Activated naive CD8-positive, alpha-beta T cell treated with anti-CD3 and anti-CD28 coated beads, Interleukin-2, amount 50 U/mL, for 16 hours (primary cell): ENCODE results near the gene SGPP1.
"Not testable (repeated sequence)": the region's sequence is repeated elsewhere in the genome, so short reads cannot be mapped to it uniquely, and the experiment has no call there.

ENCODE experiments used
- DNase-seq: peaks from one replicate; pipeline ENCODE4 v3.0.0-alpha.2; 2020; ENCODE audit warnings: low read depth, low spot score

Gene SGPP1

GRCh38 chr14:63673886-63674497 is 53.9 kb downstream of the SGPP1 start:
- DNase-seq = no peak

GRCh38 chr14:63673255-63673654 is 54.6 kb downstream of the SGPP1 start:
- no peak for DNase-seq

GRCh38 chr14:63672417-63673180 is 55.3 kb downstream of the SGPP1 start:
- no peak for DNase-seq

- no peak for DNase-seq
Measured at GRCh38 chr14:63671987-63672386, 55.9 kb downstream of the SGPP1 start.

- no peak for DNase-seq
Measured at GRCh38 chr14:63670692-63671091, 57.2 kb downstream of the SGPP1 start.

- DNase-seq = no peak
Measured at GRCh38 chr14:63666335-63666734, 61.5 kb downstream of the SGPP1 start.

- no peak for DNase-seq
Measured at GRCh38 chr14:63663428-63664341, 64.2 kb downstream of the SGPP1 start.

GRCh38 chr14:63662776-63663175 is 65.1 kb downstream of the SGPP1 start:
- DNase-seq = no peak

GRCh38 chr14:63661881-63662280 is 66.0 kb downstream of the SGPP1 start:
- DNase-seq = not testable (repeated sequence)

- no peak for DNase-seq
Measured at GRCh38 chr14:63659726-63660125, 68.1 kb downstream of the SGPP1 start.

- DNase-seq = no peak
Measured at GRCh38 chr14:63656194-63656593, 71.7 kb downstream of the SGPP1 start.

- DNase-seq = no peak
Measured at GRCh38 chr14:63654936-63655335, 72.9 kb downstream of the SGPP1 start.

GRCh38 chr14:63654346-63654745 is 73.5 kb downstream of the SGPP1 start:
- no peak for DNase-seq

GRCh38 chr14:63652406-63652805 is 75.5 kb downstream of the SGPP1 start:
- DNase-seq = no peak

- peak; percentile 2 for DNase-seq
Measured at GRCh38 chr14:63650256-63650952, 77.5 kb downstream of the SGPP1 start.

GRCh38 chr14:63647696-63648410 is 80.0 kb downstream of the SGPP1 start:
- no peak for DNase-seq

- DNase-seq = no peak
Measured at GRCh38 chr14:63644741-63645140, 83.1 kb downstream of the SGPP1 start.

- DNase-seq = no peak
Measured at GRCh38 chr14:63642656-63643382, 85.0 kb downstream of the SGPP1 start.

GRCh38 chr14:63642229-63642611 is 85.6 kb downstream of the SGPP1 start:
- DNase-seq = peak; percentile 46

- DNase-seq = peak; percentile 89
Measured at GRCh38 chr14:63641473-63642228, 86.2 kb downstream of the SGPP1 start, which contains the start of gene WDR89. Gene WDR89 (minus strand): TSS chr14:63641871. CDS start chr14:63599942, 41,929 bp downstream.
